Upper lobe of left lung (tissue), 6 donors: ENCODE measurements around the gene ZNF30. TPM values are rescaled to one million over a fixed set of nuclear protein-coding genes. Genes with fewer than 3 reads are reported as not detected.
"Not testable (repeated sequence)": the region's sequence is repeated elsewhere in the genome, so short reads cannot be mapped to it uniquely, and the experiment has no call there.

Source experiments
- ATAC-seq, 2 donors: fragments of 200-7000 bp; cut with Tn5 transposase; one replicate each; pipeline ENCODE4 v1.9.1; 2022; ENCODE audit warnings: mild to moderate bottlenecking in 2 of 2, moderate library complexity in 2 of 2; ENCODE audit not compliant: low FRiP score in 2 of 2
- DNase-seq, 2 donors: peaks; one replicate each; pipeline ENCODE4 v3.0.0-alpha.2; 2019 to 2020
- H3K27ac ChIP-seq, 4 donors: fragments of 200-600 bp; sonication (generic); one replicate each; pipeline ENCODE4 v1.5.1; 2016 to 2019
- H3K27me3 ChIP-seq, 4 donors: fragments of 200-600 bp; sonication (generic); one replicate each; pipeline ENCODE4 v1.5.1; 2017 to 2019
- H3K36me3 ChIP-seq, 4 donors: fragments of 200-600 bp; sonication (generic); one replicate each; pipeline ENCODE4 v1.5.1; 2016 to 2019
- H3K4me1 ChIP-seq, 4 donors: fragments of 200-600 bp; sonication (generic); one replicate each; pipeline ENCODE4 v1.5.1; 2018 to 2019
- H3K4me3 ChIP-seq, 4 donors: fragments of 200-600 bp; sonication (generic); one replicate each; pipeline ENCODE4 v1.5.1; 2017 to 2019; ENCODE audit warnings: mild to moderate bottlenecking in 2 of 4, moderate library complexity in 1 of 4
- H3K9me3 ChIP-seq, 4 donors: fragments of 200-600 bp; sonication (generic); one replicate each; pipeline ENCODE4 v1.5.1; 2018 to 2019
- CTCF ChIP-seq, 6 experiments: fragments of 450-650 bp in 4 of 6; fragments of 200-600 bp in 2 of 6; sonication (generic) in 2 of 6; IDR thresholded peaks; one replicate each; pipeline ENCODE4 v1.5.1; 2016 to 2019; ENCODE audit warnings: antibody characterized with exemption in 6 of 6
- EP300 ChIP-seq, 4 donors: sonication (generic); formaldehyde crosslinking; IDR thresholded peaks; one replicate each; pipeline ENCODE4 v1.5.1; 2017; ENCODE audit warnings: antibody characterized with exemption in 4 of 4, control low read depth in 2 of 4
- POLR2A ChIP-seq, 4 donors: fragments of 450-650 bp; IDR thresholded peaks; one replicate each; pipeline ENCODE4 v1.5.1; 2016 to 2017; ENCODE audit warnings: antibody characterized with exemption in 4 of 4, mild to moderate bottlenecking in 2 of 4
- POLR2AphosphoS5 ChIP-seq, 2 donors: sonication (generic); formaldehyde crosslinking; IDR thresholded peaks; one replicate each; pipeline ENCODE4 v1.5.1; 2017; ENCODE audit warnings: antibody characterized with exemption in 2 of 2
- WGBS, 2 donors: methylation state at CpG; one replicate each; pipeline ENCODE4 v1.1.5; 2017 to 2018; 5-methylcytosine and 5-hydroxymethylcytosine counted together
- total RNA-seq, 6 donors: library from RNA; depleted of rRNA in 4 of 6; stranded (reverse); fragments of >200 nt in 4 of 6; gene quantifications; one replicate each; pipeline versions ENCODE4 v1.1.0 to v1.2.1, GENCODE V29; 2016 to 2021
- donor health status: DM: no; HTN: no; CAD: no; lungs with moderate emphysema.
- donor health status: DM: no; HTN: yes; CAD: no; lungs with severe emphysema.

ZNF30 gene
- total RNA-seq, 6 donors from 2014 or later = 2.1 to 15.7 (median 3.2) TPM

DNA sequence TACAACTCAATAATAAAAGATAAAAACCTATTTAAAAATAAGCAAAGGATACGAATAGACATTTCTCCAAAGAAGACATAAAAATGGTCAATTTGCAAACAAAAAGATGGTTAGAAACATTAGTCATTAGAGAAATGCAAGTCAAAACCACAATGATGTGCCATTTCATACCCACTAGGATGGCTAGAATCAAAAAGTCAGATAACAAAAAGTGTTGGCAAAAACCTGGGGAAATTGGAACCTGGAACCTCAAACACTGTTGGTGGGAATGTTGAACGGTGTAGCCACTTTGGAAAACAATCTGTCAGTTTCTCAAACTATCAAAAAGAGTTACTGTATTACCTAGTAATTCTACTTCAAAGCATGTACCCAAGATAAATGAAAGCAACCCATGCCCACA is 26.5 kb upstream of the ZNF30 start:
- DNase-seq (no peak), ATAC-seq (no peak)
- H3K4me3 ChIP-seq = no peak overlapping the region
- H3K36me3 ChIP-seq = no peaks in the 10 kb centered on the region
- no peak overlapping the region for H3K27ac ChIP-seq
- TF ChIP-seq POLR2AphosphoS5 (IDR thresholded peaks at IDR 0.05) = no peak
- no peak for TF ChIP-seq CTCF (IDR thresholded peaks at IDR 0.05)
- TF ChIP-seq EP300 (IDR thresholded peaks at IDR 0.05) = no peak
- no peak for TF ChIP-seq POLR2A (IDR thresholded peaks at IDR 0.05)
- H3K27me3 ChIP-seq = peaks cover 0 to 9% (median 7%) of the 10 kb centered on the region in 4 donors
- WGBS, 2 donors = 74 to 82% methylated on average over 2 of the region's 2 CpGs
- H3K4me1 ChIP-seq = peaks cover 0 to 9% (median 3%) of the 10 kb centered on the region in 4 donors
- H3K9me3 ChIP-seq = no peaks in the 10 kb centered on the region

- DNase-seq (peak in 1 of 2 donors; percentile 77), ATAC-seq (peak in 1 of 2 donors; percentile 28)
- no peaks in the 10 kb centered on the region for H3K36me3 ChIP-seq
- WGBS, 2 donors = 9 to 16% methylated on average over 7 to 30 of the region's 59 CpGs
- TF ChIP-seq CTCF (IDR thresholded peaks at IDR 0.05) = no peak
- TF ChIP-seq POLR2AphosphoS5 (IDR thresholded peaks at IDR 0.05) = no peak
- no peak for TF ChIP-seq POLR2A (IDR thresholded peaks at IDR 0.05)
- no peak for TF ChIP-seq EP300 (IDR thresholded peaks at IDR 0.05)
- no peaks in the 10 kb centered on the region for H3K9me3 ChIP-seq
- no peak overlapping the region for H3K4me3 ChIP-seq
- H3K4me1 ChIP-seq = peaks cover 0 to 13% (median 5%) of the 10 kb centered on the region in 4 donors
- peaks cover 0 to 12% (median 10%) of the 10 kb centered on the region in 4 donors for H3K27me3 ChIP-seq
- no peak overlapping the region for H3K27ac ChIP-seq
Observed at GRCh38 chr19:34904664-34905527, 21.8 kb upstream of the ZNF30 start.

DNA sequence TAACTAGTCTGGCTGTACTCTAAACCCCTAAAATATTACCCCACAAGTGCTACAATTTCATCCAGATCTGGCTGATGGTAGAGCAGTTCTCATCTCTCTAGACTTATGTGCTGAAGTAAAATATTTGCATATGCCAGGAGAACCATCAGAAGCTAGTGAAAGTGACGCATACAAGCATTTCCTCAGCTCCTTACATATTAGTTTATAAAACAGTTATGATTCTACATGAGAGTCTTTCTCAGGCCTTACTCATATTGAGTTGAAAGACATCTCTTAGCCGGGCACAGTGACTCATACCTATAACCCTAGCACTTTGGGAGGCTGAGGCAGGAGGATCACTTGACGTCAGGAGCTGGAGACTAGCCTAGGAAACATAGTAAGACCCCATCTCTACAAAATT is 15.9 kb upstream of the ZNF30 start:
- ATAC-seq (no peak), DNase-seq (no peak)
- TF ChIP-seq EP300 (IDR thresholded peaks at IDR 0.05) = no peak
- no peak for TF ChIP-seq CTCF (IDR thresholded peaks at IDR 0.05)
- no peak for TF ChIP-seq POLR2AphosphoS5 (IDR thresholded peaks at IDR 0.05)
- TF ChIP-seq POLR2A (IDR thresholded peaks at IDR 0.05) = no peak
- no peaks in the 10 kb centered on the region for H3K4me1 ChIP-seq
- H3K4me3 ChIP-seq = no peak overlapping the region
- no peaks in the 10 kb centered on the region for H3K9me3 ChIP-seq
- H3K27me3 ChIP-seq = no peaks in the 10 kb centered on the region
- no peak overlapping the region for H3K27ac ChIP-seq
- H3K36me3 ChIP-seq = no peaks in the 10 kb centered on the region
- WGBS, 2 donors = 71 to 93% methylated on average over 3 of the region's 3 CpGs

GRCh38 chr19:34917144-34917543 is 9.6 kb upstream of the ZNF30 start:
- WGBS, 2 donors = 84 to 94% methylated on average over 3 of the region's 3 CpGs
- peaks cover 0 to 21% (median 15%) of the 10 kb centered on the region in 4 donors for H3K9me3 ChIP-seq
- H3K4me1 ChIP-seq, DNase-seq, H3K27ac ChIP-seq, ATAC-seq, H3K27me3 ChIP-seq, H3K36me3 ChIP-seq, H3K4me3 ChIP-seq: not testable (repeated sequence)

GRCh38 chr19:34918190-34918589 is 8.5 kb upstream of the ZNF30 start:
- H3K4me1 ChIP-seq = no peaks in the 10 kb centered on the region
- 90 to 95% methylated on average over 2 of the region's 2 CpGs for WGBS, 2 donors

DNA sequence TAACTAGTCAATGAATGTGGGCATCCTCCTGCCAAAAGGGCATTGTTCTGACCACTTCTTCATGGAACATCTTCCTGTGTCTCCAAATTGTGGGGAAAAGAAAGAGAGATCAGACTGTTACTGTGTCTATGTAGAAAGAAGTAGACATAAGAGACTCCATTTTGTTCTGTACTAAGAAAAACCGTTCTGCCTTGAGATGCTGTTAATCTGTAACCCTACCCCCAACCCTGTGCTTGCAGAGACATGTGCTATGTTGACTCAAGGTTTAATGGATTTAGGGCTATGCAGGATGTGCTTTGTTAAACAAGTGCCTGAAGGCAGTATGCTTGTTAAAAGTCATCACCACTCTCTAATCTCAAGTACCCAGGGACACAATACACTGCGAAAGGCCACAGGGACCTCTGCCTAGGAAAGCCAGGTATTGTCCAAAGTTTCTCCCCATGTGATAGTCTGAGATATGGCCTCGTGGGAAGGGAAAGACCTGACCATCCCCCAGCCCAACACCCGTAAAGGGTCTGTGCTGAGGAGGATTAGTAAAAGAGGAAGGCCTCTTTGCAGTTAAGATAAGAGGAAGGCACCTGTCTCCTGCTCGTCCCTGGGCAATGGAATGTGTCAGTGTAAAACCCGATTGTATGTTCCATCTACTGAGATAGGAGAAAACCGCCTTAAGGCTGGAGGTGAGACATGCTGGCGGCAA is 6.5 kb upstream of the ZNF30 start:
- not testable (repeated sequence) for H3K4me3 ChIP-seq, ATAC-seq, H3K36me3 ChIP-seq, DNase-seq, H3K27me3 ChIP-seq, H3K27ac ChIP-seq, H3K4me1 ChIP-seq
- peaks cover 0 to 21% (median 15%) of the 10 kb centered on the region in 4 donors for H3K9me3 ChIP-seq
- 63 to 80% methylated on average over 8 of the region's 8 CpGs for WGBS, 2 donors

More at GRCh38 chr19:34918190-34918589, 8.5 kb upstream of the ZNF30 start:
- Histone ChIP-seq H3K27me3 (no peaks in the 10 kb centered on the region), H3K27ac (no peak overlapping the region), H3K36me3 (no peaks in the 10 kb centered on the region), H3K4me3 (no peak overlapping the region), H3K9me3 (peaks cover 0 to 21% (median 15%) of the 10 kb centered on the region in 4 donors)
- TF ChIP-seq EP300 (IDR thresholded peaks at IDR 0.05) (no peak), CTCF (IDR thresholded peaks at IDR 0.05) (no peak), POLR2A (IDR thresholded peaks at IDR 0.05) (no peak), POLR2AphosphoS5 (IDR thresholded peaks at IDR 0.05) (no peak)
- ATAC-seq = no peak
- DNase-seq = no peak
